ENCODE data around the gene DNAJC17.

DNA sequence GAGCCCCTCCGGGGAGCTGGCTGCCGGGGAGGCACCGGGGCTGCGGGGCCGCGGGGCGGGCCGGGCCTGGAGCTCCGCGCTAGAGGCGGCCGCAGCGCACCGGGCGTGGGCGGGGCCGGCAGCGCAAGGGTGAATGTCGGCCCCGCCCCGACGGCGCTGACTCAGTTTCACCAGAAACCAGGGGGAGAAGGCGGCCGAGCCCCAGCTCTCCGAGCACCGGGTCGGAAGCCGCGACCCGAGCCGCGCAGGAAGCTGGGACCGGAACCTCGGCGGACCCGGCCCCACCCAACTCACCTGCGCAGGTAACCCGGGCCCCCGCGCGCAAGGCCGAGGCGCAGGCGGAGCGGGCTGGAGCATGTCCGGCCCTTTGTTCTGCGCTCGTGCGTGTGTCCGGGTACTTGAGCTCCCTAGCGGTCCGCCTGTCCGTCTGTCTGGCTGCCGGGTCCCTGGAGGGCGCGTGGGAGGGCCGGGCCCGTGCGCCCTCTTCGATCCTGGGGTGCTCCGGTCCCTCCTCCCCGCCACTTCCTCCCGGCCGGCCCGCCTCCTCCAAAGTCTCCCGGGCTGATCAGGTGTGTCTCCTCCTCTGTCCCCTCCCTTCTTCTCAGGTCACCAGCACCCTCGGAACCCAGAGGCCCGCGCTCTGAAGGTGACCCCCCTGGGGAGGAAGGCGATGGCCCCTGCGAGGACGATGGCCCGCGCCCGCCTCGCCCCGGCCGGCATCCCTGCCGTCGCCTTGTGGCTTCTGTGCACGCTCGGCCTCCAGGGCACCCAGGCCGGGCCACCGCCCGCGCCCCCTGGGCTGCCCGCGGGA, 36.8 kb upstream of the DNAJC17 start, which contains the start of gene SPINT1:
- TF ChIP-seq CTCF (IDR thresholded peaks at IDR 0.05) (no peak), EZH2 (IDR thresholded peaks at IDR 0.05; ENCODE audit: borderline replicate concordance, insufficient read depth, low read depth, low read length, poor library complexity, severe bottlenecking) (no peak)
